Thymus (tissue), 11 donors: ENCODE results near the gene SLFN5. TPM values are rescaled to one million over a fixed set of nuclear protein-coding genes. Genes with fewer than 3 reads are reported as not detected.

Source experiments
- DNase-seq, 9 donors: peaks; one replicate each; pipeline ENCODE4 v3.0.0-alpha.2; 2013; ENCODE audit warnings: low spot score in 9 of 9, low read depth in 6 of 9, missing footprints in 1 of 9
- H3K27ac ChIP-seq, 2 donors: one replicate each; pipeline ENCODE4 v1.5.1; 2013; ENCODE audit warnings: control low read depth in 1 of 2, low read depth in 1 of 2, low read length in 1 of 2, mild to moderate bottlenecking in 1 of 2, moderate library complexity in 1 of 2
- H3K27me3 ChIP-seq, 2 donors: one replicate each; pipeline ENCODE4 v1.5.1; 2013; ENCODE audit warnings: low read length in 1 of 2; ENCODE audit not compliant: control insufficient read depth in 2 of 2, insufficient read depth in 1 of 2
- H3K36me3 ChIP-seq, 2 donors: one replicate each; pipeline ENCODE4 v1.5.1; 2013; ENCODE audit warnings: low read length in 1 of 2, mild to moderate bottlenecking in 1 of 2, moderate library complexity in 1 of 2; ENCODE audit not compliant: control insufficient read depth in 2 of 2, insufficient read depth in 2 of 2
- H3K4me1 ChIP-seq, 2 donors: one replicate each; pipeline ENCODE4 v1.5.1; 2013; ENCODE audit warnings: low read length in 2 of 2; ENCODE audit not compliant: control insufficient read depth in 2 of 2, insufficient read depth in 2 of 2
- H3K4me3 ChIP-seq, 2 donors: one replicate each; pipeline ENCODE4 v1.5.1; 2013; ENCODE audit warnings: low read length in 2 of 2, control low read depth in 1 of 2, mild to moderate bottlenecking in 1 of 2
- H3K9me3 ChIP-seq, 2 donors: one replicate each; pipeline ENCODE4 v1.5.1; 2013; ENCODE audit warnings: low read length in 1 of 2, mild to moderate bottlenecking in 1 of 2; ENCODE audit not compliant: control insufficient read depth in 2 of 2, insufficient read depth in 1 of 2
- WGBS: extraction: QIAGEN DNeasy Blood & Tissue Kit; methylation state at CpG from one replicate; pipeline ENCODE4 v1.1.7; 2013; 5-methylcytosine and 5-hydroxymethylcytosine counted together
- polyA plus RNA-seq: library from polyadenylated mRNA; stranded (reverse); fragments of 200-250 nt; gene quantifications from one replicate; pipeline ENCODE4 v1.2.3, GENCODE V29; 2013
- total RNA-seq: library from RNA; stranded (reverse); fragments of 120-200 nt; gene quantifications from one replicate; pipeline ENCODE4 v1.2.4, GENCODE V29; 2013
- donor health status: healthy.

The SLFN5 gene
- total and polyA plus RNA-seq, 2 donors = 24.8 to 63.5 TPM

- Histone ChIP-seq H3K4me3 (peak overlapping the region; percentile 45 to 58), H3K27ac (peak overlapping the region; percentile 94 to 97), H3K36me3 (no peaks in the 10 kb centered on the region), H3K4me1 (peaks cover 17 to 27% of the 10 kb centered on the region in 2 donors), H3K9me3 (no peaks in the 10 kb centered on the region), H3K27me3 (no peaks in the 10 kb centered on the region)
- DNase-seq = peak; percentile 67 to 94 (median 84)
- 7% methylated on average over 20 of the region's 20 CpGs for WGBS
Measured at GRCh38 chr17:35312790-35313711, 70.2 kb downstream of the SLFN5 start.

- Histone ChIP-seq H3K4me3 (peak overlapping the region; percentile 45 to 58), H3K27me3 (no peaks in the 10 kb centered on the region), H3K36me3 (no peaks in the 10 kb centered on the region), H3K9me3 (no peaks in the 10 kb centered on the region), H3K4me1 (peaks cover 17 to 27% of the 10 kb centered on the region in 2 donors), H3K27ac (peak overlapping the region in 1 of 2 donors; percentile 15)
- 53% methylated on average over 19 of the region's 19 CpGs for WGBS
- peak in 3 of 9 donors; percentile 6 to 35 (median 19) for DNase-seq
Measured at GRCh38 chr17:35313875-35314409, 71.1 kb downstream of the SLFN5 start.

GRCh38 chr17:35314415-35315216, 71.7 kb downstream of the SLFN5 start:
- Histone ChIP-seq H3K27me3 (no peaks in the 10 kb centered on the region), H3K4me3 (no peak overlapping the region), H3K36me3 (no peaks in the 10 kb centered on the region), H3K9me3 (no peaks in the 10 kb centered on the region), H3K4me1 (peaks cover 17 to 27% of the 10 kb centered on the region in 2 donors), H3K27ac (peak overlapping the region in 1 of 2 donors; percentile 25)
- peak in 1 of 9 donors; percentile 4 for DNase-seq
- 92% methylated on average over 9 of the region's 9 CpGs for WGBS

GRCh38 chr17:35315283-35315682, 72.4 kb downstream of the SLFN5 start:
- no peaks in the 10 kb centered on the region for H3K36me3 ChIP-seq

GRCh38 chr17:35315971-35316370, 73.1 kb downstream of the SLFN5 start:
- WGBS = 98% methylated on average over 2 of the region's 2 CpGs
- Histone ChIP-seq H3K36me3 (no peaks in the 10 kb centered on the region), H3K4me1 (peaks cover 17 to 27% of the 10 kb centered on the region in 2 donors), H3K4me3 (no peak overlapping the region), H3K27ac (no peak overlapping the region), H3K9me3 (no peaks in the 10 kb centered on the region), H3K27me3 (no peaks in the 10 kb centered on the region)
- DNase-seq = no peak

More at GRCh38 chr17:35315283-35315682, 72.4 kb downstream of the SLFN5 start:
- Histone ChIP-seq H3K27me3 (no peaks in the 10 kb centered on the region), H3K9me3 (no peaks in the 10 kb centered on the region), H3K27ac (peak overlapping the region in 1 of 2 donors; percentile 18), H3K4me3 (no peak overlapping the region), H3K4me1 (peaks cover 17 to 27% of the 10 kb centered on the region in 2 donors)
- no peak for DNase-seq
- WGBS = 90% methylated on average over 5 of the region's 5 CpGs

- H3K27ac ChIP-seq = no peak overlapping the region
- 99% methylated on average over 1 of the region's 1 CpG for WGBS
- H3K27me3 ChIP-seq = no peaks in the 10 kb centered on the region
- no peaks in the 10 kb centered on the region for H3K4me1 ChIP-seq
- no peak for DNase-seq
- peaks cover 0 to 6% of the 10 kb centered on the region in 2 donors for H3K9me3 ChIP-seq
- no peaks in the 10 kb centered on the region for H3K36me3 ChIP-seq
- H3K4me3 ChIP-seq = no peak overlapping the region
Measured at GRCh38 chr17:35322749-35323148, 79.9 kb downstream of the SLFN5 start.

Other genes starting within 250 kb of the SLFN5 start
- 17.6 TPM for gene RFFL, start 179.4 kb upstream of the SLFN5 start, total RNA-seq
- 16.5 TPM for gene RFFL, start 179.4 kb upstream of the SLFN5 start, polyA plus RNA-seq
- gene RAD51D, start 123.2 kb upstream of the SLFN5 start, total RNA-seq = 7.7 TPM
- gene RAD51D, start 123.2 kb upstream of the SLFN5 start, polyA plus RNA-seq = 5.9 TPM
- not detected for gene FNDC8, start 121.5 kb upstream of the SLFN5 start, total RNA-seq
- gene FNDC8, start 121.5 kb upstream of the SLFN5 start, polyA plus RNA-seq = 0.02 TPM
- gene NLE1, start 100.8 kb upstream of the SLFN5 start, total RNA-seq = 11.2 TPM
- gene NLE1, start 100.8 kb upstream of the SLFN5 start, polyA plus RNA-seq = 4.9 TPM
- gene UNC45B, start 95.3 kb upstream of the SLFN5 start, total RNA-seq = 0.76 TPM
- gene UNC45B, start 95.3 kb upstream of the SLFN5 start, polyA plus RNA-seq = 0.27 TPM
- not detected for gene SLC35G3, start 48.7 kb upstream of the SLFN5 start, total RNA-seq
- 0.09 TPM for gene SLC35G3, start 48.7 kb upstream of the SLFN5 start, polyA plus RNA-seq
- 34.7 TPM for gene SLFN11, start 130.5 kb downstream of the SLFN5 start, total RNA-seq
- 9.4 TPM for gene SLFN11, start 130.5 kb downstream of the SLFN5 start, polyA plus RNA-seq
- 9.7 TPM for gene SLFN12, start 189.4 kb downstream of the SLFN5 start, total RNA-seq
- 3.4 TPM for gene SLFN12, start 189.4 kb downstream of the SLFN5 start, polyA plus RNA-seq
- gene SLFN13, start 205.7 kb downstream of the SLFN5 start, total RNA-seq = 14.2 TPM
- 4.2 TPM for gene SLFN13, start 205.7 kb downstream of the SLFN5 start, polyA plus RNA-seq